Hematopoietic multipotent progenitor cell treated with erythropoietin and hydrocortisone succinate and interleukin-3 and kit ligand, for 4 days (in vitro differentiated cells): ENCODE measurements around the gene SARS1.

Source experiments
- DNase-seq: peaks from one replicate; pipeline ENCODE4 v3.0.0-alpha.2; 2015

Gene SARS1

GRCh38 chr1:109251277-109252166 is 37.8 kb downstream of the SARS1 start:
- DNase-seq, result no peak

GRCh38 chr1:109252167-109252892 is 38.6 kb downstream of the SARS1 start:
- no peak for DNase-seq

- no peak for DNase-seq
These were observed 39.4 kb downstream of the SARS1 start for GRCh38 chr1:109252893-109253802.

GRCh38 chr1:109253803-109254620 is 40.3 kb downstream of the SARS1 start:
- no peak for DNase-seq

- DNase-seq, result no peak
These were observed 40.9 kb downstream of the SARS1 start for GRCh38 chr1:109254621-109255096.

- DNase-seq, result no peak
These were observed 41.5 kb downstream of the SARS1 start for GRCh38 chr1:109255097-109255651.

GRCh38 chr1:109255678-109256077 is 42.0 kb downstream of the SARS1 start:
- no peak for DNase-seq

GRCh38 chr1:109256085-109256484 is 42.4 kb downstream of the SARS1 start:
- DNase-seq, result no peak

GRCh38 chr1:109256971-109257681 is 43.4 kb downstream of the SARS1 start:
- no peak for DNase-seq

- DNase-seq, result no peak
These were observed 44.1 kb downstream of the SARS1 start for GRCh38 chr1:109257682-109258421.

GRCh38 chr1:109258481-109259466 is 45.1 kb downstream of the SARS1 start:
- DNase-seq, result no peak

- DNase-seq, result no peak
These were observed 46.2 kb downstream of the SARS1 start for GRCh38 chr1:109259674-109260557.

GRCh38 chr1:109261006-109261405 is 47.3 kb downstream of the SARS1 start:
- DNase-seq, result no peak

- no peak for DNase-seq
These were observed 47.9 kb downstream of the SARS1 start for GRCh38 chr1:109261578-109261977.

GRCh38 chr1:109262231-109263055 is 48.7 kb downstream of the SARS1 start:
- DNase-seq, result no peak

- no peak for DNase-seq
These were observed 49.5 kb downstream of the SARS1 start for GRCh38 chr1:109263234-109263596.
